K562 (cell line): Measurements from ENCODE around the gene ARMC6. TPM values are rescaled to one million over a fixed set of nuclear protein-coding genes. Genes with fewer than 3 reads are reported as not detected.
A peak's percentile ranks its signal among the peaks of the same experiment; 100 is the strongest.

Source experiments
- BCL6 ChIP-seq: fragments of 250-450 bp; sonication (Bioruptor Pico); IDR thresholded peaks from 2 replicates; pipeline ENCODE4 v1.4.0; 2020
- BRD4 ChIP-seq: fragments of 200-600 bp; sonication (generic); IDR thresholded peaks from 2 replicates; pipeline ENCODE4 v1.6.1; 2017; ENCODE audit warnings: inconsistent platforms
- DPF2 ChIP-seq: fragments of 450-650 bp; IDR thresholded peaks from 2 replicates; pipeline ENCODE4 v1.6.1; 2016
- E2F4 ChIP-seq: sonication (generic); formaldehyde crosslinking; IDR thresholded peaks from 2 replicates; pipeline ENCODE4 v1.8.0; 2022; ENCODE audit warnings: mild to moderate bottlenecking, low read depth, missing genetic modification reagents
- EGR1 ChIP-seq: fragments of 450-650 bp; conservative IDR thresholded peaks from 2 replicates; pipeline ENCODE4 v1.6.1; 2017; ENCODE audit warnings: mild to moderate bottlenecking
- HDAC2 ChIP-seq: fragments of 450-650 bp; IDR thresholded peaks from 2 replicates; pipeline ENCODE4 v1.6.1; 2016; ENCODE audit warnings: mild to moderate bottlenecking
- HMGN3 ChIP-seq: IDR thresholded peaks from 2 replicates; pipeline ENCODE4 v1.6.1; 2011; ENCODE audit warnings: borderline replicate concordance, low read depth, mild to moderate bottlenecking, mixed read lengths, low read length; ENCODE audit not compliant: insufficient read length; ENCODE audit errors: extremely low read depth
- IRF9 ChIP-seq: fragments of 450-650 bp; IDR thresholded peaks from 2 replicates; pipeline ENCODE4 v1.6.1; 2016; ENCODE audit warnings: missing biosample characterization, missing genetic modification characterization
- LEF1 ChIP-seq: fragments of 450-650 bp; IDR thresholded peaks from 2 replicates; pipeline ENCODE4 v1.6.1; 2016; ENCODE audit warnings: mild to moderate bottlenecking
- MCM7 ChIP-seq, 2 experiments: fragments of 450-650 bp; IDR thresholded peaks; 2 replicates each; pipeline ENCODE4 v1.6.1; 2016 to 2018
- NR2F6 ChIP-seq: fragments of 450-650 bp; formaldehyde crosslinking; IDR thresholded peaks from 2 replicates; pipeline ENCODE4 v1.4.0; 2020; ENCODE audit warnings: mild to moderate bottlenecking
- NRF1 ChIP-seq, 2 experiments: fragments of 450-650 bp; IDR thresholded peaks in 1 of 2; conservative IDR thresholded peaks in 1 of 2; 2 replicates each; pipeline ENCODE4 v1.6.1; 2014; ENCODE audit warnings: mild to moderate bottlenecking in 2 of 2
- OTX1 ChIP-seq: fragments of 450-650 bp; formaldehyde crosslinking; IDR thresholded peaks from 2 replicates; pipeline ENCODE4 v1.4.0; 2022; ENCODE audit warnings: mild to moderate bottlenecking
- PCBP1 ChIP-seq: fragments of 200-400 bp; formaldehyde crosslinking; IDR thresholded peaks from 2 replicates; pipeline ENCODE4 v1.6.1; 2018; ENCODE audit warnings: mild to moderate bottlenecking, low read depth, low read length; ENCODE audit not compliant: poor library complexity, severe bottlenecking
- PHF8 ChIP-seq: fragments of 200-600 bp; sonication (generic); IDR thresholded peaks from 2 replicates; pipeline ENCODE4 v1.6.1; 2012; ENCODE audit warnings: mixed run types, mild to moderate bottlenecking, inconsistent platforms, low read length, moderate library complexity, borderline replicate concordance
- POLR2B ChIP-seq: fragments of 450-650 bp; IDR thresholded peaks from 2 replicates; pipeline ENCODE4 v1.6.1; 2018; ENCODE audit warnings: low read depth; ENCODE audit not compliant: partially characterized antibody
- POLR2G ChIP-seq: fragments of 200-400 bp; formaldehyde crosslinking; IDR thresholded peaks from 2 replicates; pipeline ENCODE4 v1.6.1; 2017; ENCODE audit warnings: low read depth, mild to moderate bottlenecking, antibody characterized with exemption, low read length, moderate library complexity
- TCF15 ChIP-seq: fragments of 250-450 bp; sonication (Bioruptor Pico); IDR thresholded peaks from 2 replicates; pipeline ENCODE4 v1.8.0; 2022; ENCODE audit warnings: moderate library complexity, mild to moderate bottlenecking, inconsistent platforms
- TGIF2 ChIP-seq: sonication (generic); formaldehyde crosslinking; IDR thresholded peaks from 2 replicates; pipeline ENCODE4 v1.8.1; 2022; ENCODE audit warnings: mild to moderate bottlenecking, missing genetic modification reagents, moderate library complexity
- XRCC4 ChIP-seq: IDR thresholded peaks from one replicate; pipeline ENCODE4 v1.6.1; 2011; ENCODE audit not compliant: insufficient read depth, insufficient read length; ENCODE audit errors: extremely low read depth
- ZMIZ1 ChIP-seq, 2 experiments: fragments of 150-350 bp in 1 of 2; IDR thresholded peaks; 2 replicates each; pipeline ENCODE4 v1.6.1; 2012 to 2016; ENCODE audit warnings: low read depth in 2 of 2, low read length in 2 of 2, mild to moderate bottlenecking in 1 of 2, moderate library complexity in 1 of 2
- ZNF23 ChIP-seq: fragments of 250-450 bp; sonication (Bioruptor Pico); IDR thresholded peaks from 2 replicates; pipeline ENCODE4 v1.4.0; 2020; ENCODE audit warnings: mild to moderate bottlenecking
- ZNF41 ChIP-seq: fragments of 250-450 bp; sonication (Bioruptor Pico); conservative IDR thresholded peaks from 2 replicates; pipeline ENCODE4 v1.4.0; 2020; ENCODE audit warnings: mild to moderate bottlenecking
- ZZZ3 ChIP-seq: fragments of 450-650 bp; IDR thresholded peaks from 2 replicates; pipeline ENCODE4 v1.6.1; 2016; ENCODE audit warnings: antibody characterized with exemption, mild to moderate bottlenecking, moderate library complexity
- polyA plus RNA-seq, 8 experiments: library from polyadenylated mRNA; depleted of rRNA in 4 of 8; stranded (reverse) in 5 of 8; unstranded in 3 of 8; fragments of >200 nt; fragmentation: Nextera tagmentation in 2 of 8; fragmentation: Illumina TruSeq in 1 of 8; extraction: Ambion mirVana in 2 of 8; extraction: Trizol in 1 of 8; gene quantifications; 2 replicates each; pipeline versions ENCODE4 v1.2.1 to v1.2.3, GENCODE V29; 2011 to 2014; ENCODE audit warnings: inconsistent platforms in 1 of 8, missing spikeins in 1 of 8
- total RNA-seq, 7 experiments: library from RNA; depleted of rRNA in 6 of 7; stranded (reverse); fragments of >200 nt in 6 of 7; fragmentation: Illumina TruSeq in 2 of 7; extraction: Trizol in 2 of 7; gene quantifications; 2 replicates each; pipeline versions ENCODE4 v1.2.1 to v1.2.3, GENCODE V29; 2011 to 2021; ENCODE audit warnings: low replicate concordance in 1 of 7

ARMC6 gene
- total and polyA plus RNA-seq, 9 of the 15 experiments (the other 6 are each of a cell fraction or from before 2014, with no cell fraction given): 2.1 to 93.4 (median 63.6) TPM

- no peak for TF ChIP-seq LEF1
- TF ChIP-seq TCF15 (CRISPR knock-in tag): no peak
- peak; percentile 87; the same call in 1 of the 2 replicates for TF ChIP-seq PHF8
- no peak for TF ChIP-seq BRD4
- peak; percentile 99 for TF ChIP-seq NRF1 (conservative IDR thresholded peaks at IDR 0.05 in 1 of 2, IDR thresholded peaks at IDR 0.05 in 1 of 2)
- no peak for TF ChIP-seq OTX1 (CRISPR knock-in tag)
- peak; percentile 55 for TF ChIP-seq HMGN3
- TF ChIP-seq TGIF2 (CRISPR knock-in tag): peak; percentile 99
- TF ChIP-seq ZNF41 (CRISPR knock-in tag): no peak
- TF ChIP-seq POLR2G: peak; percentile 87
- no peak for TF ChIP-seq DPF2
- TF ChIP-seq E2F4 (CRISPR knock-in tag): 0 out of 2 replicates have a peak, but pooled peaks have one; percentile 20
- TF ChIP-seq HDAC2: peak; percentile 84; the same call in 1 of the 2 replicates
- no peak for TF ChIP-seq IRF9 (tag)
- no peak for TF ChIP-seq BCL6
- TF ChIP-seq EGR1: 0 out of 2 replicates have a peak, but pooled peaks have one; percentile 27
- TF ChIP-seq ZZZ3: no peak
- TF ChIP-seq MCM7 (IDR thresholded peaks at IDR 0.05): peak in 1 of 2 experiments; percentile 80; a peak in 1 of 4 replicates
- TF ChIP-seq ZNF23 (CRISPR knock-in tag): no peak
- TF ChIP-seq ZMIZ1 (IDR thresholded peaks at IDR 0.05; ENCODE audit: low read depth in 2 of 2, low read length in 2 of 2): 0 out of 4 replicates have a peak, but pooled peaks of 1 of the 2 experiments have one; percentile 7
- no peak for TF ChIP-seq XRCC4
- peak; percentile 16 for TF ChIP-seq PCBP1
- peak; percentile 80 for TF ChIP-seq POLR2B
- no peak for TF ChIP-seq NR2F6 (CRISPR knock-in tag)
Measured at GRCh38 chr19:19033426-19034203, at the start of gene ARMC6, which contains the start of gene SUGP2 (continued).
